Fibroblast of villous mesenchyme (primary cell): ENCODE data around the gene NUP133. TPM values are rescaled to one million over a fixed set of nuclear protein-coding genes. Genes with fewer than 3 reads are reported as not detected.
"Not testable (repeated sequence)": the region's sequence is repeated elsewhere in the genome, so short reads cannot be mapped to it uniquely, and the experiment has no call there.

ENCODE experiments used
- DNase-seq: peaks from one replicate; pipeline ENCODE4 v3.0.0-alpha.2; 2010; ENCODE audit warnings: low read depth
- H3K4me3 ChIP-seq: 2 replicates; pipeline ENCODE4 v1.5.1; 2011; ENCODE audit warnings: low read depth, mild to moderate bottlenecking, low read length
- small RNA-seq: library from RNA; depleted of rRNA; stranded (forward); fragments of <200 nt; gene quantifications from one replicate; pipeline ENCODE3, GENCODE V24; 2012
- total RNA-seq: library from RNA; depleted of rRNA; stranded (reverse); fragments of >200 nt; gene quantifications from 2 replicates; pipeline ENCODE4 v1.2.3, GENCODE V29; 2012
- TF ChIP-seq, protein P1 (sequence below): IDR thresholded peaks from 2 replicates; pipeline ENCODE4 v1.5.1; 2012; ENCODE audit warnings: low read depth, mild to moderate bottlenecking, low read length; ENCODE audit not compliant: insufficient read depth

Gene NUP133
- total RNA-seq, 1 donor: 39.7 TPM

GRCh38 chr1:229403573-229403972 is 104.6 kb downstream of the NUP133 start:
- DNase-seq: no peak
- H3K4me3 ChIP-seq: no peak overlapping the region
- TF ChIP-seq, protein P1, sequence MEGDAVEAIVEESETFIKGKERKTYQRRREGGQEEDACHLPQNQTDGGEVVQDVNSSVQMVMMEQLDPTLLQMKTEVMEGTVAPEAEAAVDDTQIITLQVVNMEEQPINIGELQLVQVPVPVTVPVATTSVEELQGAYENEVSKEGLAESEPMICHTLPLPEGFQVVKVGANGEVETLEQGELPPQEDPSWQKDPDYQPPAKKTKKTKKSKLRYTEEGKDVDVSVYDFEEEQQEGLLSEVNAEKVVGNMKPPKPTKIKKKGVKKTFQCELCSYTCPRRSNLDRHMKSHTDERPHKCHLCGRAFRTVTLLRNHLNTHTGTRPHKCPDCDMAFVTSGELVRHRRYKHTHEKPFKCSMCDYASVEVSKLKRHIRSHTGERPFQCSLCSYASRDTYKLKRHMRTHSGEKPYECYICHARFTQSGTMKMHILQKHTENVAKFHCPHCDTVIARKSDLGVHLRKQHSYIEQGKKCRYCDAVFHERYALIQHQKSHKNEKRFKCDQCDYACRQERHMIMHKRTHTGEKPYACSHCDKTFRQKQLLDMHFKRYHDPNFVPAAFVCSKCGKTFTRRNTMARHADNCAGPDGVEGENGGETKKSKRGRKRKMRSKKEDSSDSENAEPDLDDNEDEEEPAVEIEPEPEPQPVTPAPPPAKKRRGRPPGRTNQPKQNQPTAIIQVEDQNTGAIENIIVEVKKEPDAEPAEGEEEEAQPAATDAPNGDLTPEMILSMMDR: no peak

DNA sequence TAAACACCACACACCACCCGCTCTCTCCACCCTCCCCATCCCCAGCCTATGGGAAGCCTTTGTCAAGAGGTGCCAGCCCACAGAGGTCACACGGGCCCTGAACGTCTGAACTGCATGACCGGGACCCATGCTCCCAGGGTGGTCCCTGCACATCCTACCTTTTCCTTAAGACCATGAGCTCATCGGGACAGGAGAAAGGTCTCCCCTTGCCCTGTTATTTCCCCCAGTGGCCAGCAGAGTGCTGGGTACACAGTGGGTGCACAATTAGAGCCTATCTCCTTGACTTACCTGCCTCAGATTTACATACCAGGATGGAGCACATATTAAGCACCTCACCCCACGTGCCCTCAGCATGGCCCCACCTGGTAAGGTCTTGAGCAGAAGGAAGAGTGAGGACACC is 105.1 kb downstream of the NUP133 start:
- no peak for DNase-seq
- no peak overlapping the region for H3K4me3 ChIP-seq
- TF ChIP-seq, protein P1: no peak

GRCh38 chr1:229402329-229402728 is 105.8 kb downstream of the NUP133 start:
- DNase-seq, H3K4me3 ChIP-seq: not testable (repeated sequence)

GRCh38 chr1:229397762-229398161 is 110.4 kb downstream of the NUP133 start:
- no peak for DNase-seq
- H3K4me3 ChIP-seq: no peak overlapping the region
- TF ChIP-seq, protein P1: no peak

DNA sequence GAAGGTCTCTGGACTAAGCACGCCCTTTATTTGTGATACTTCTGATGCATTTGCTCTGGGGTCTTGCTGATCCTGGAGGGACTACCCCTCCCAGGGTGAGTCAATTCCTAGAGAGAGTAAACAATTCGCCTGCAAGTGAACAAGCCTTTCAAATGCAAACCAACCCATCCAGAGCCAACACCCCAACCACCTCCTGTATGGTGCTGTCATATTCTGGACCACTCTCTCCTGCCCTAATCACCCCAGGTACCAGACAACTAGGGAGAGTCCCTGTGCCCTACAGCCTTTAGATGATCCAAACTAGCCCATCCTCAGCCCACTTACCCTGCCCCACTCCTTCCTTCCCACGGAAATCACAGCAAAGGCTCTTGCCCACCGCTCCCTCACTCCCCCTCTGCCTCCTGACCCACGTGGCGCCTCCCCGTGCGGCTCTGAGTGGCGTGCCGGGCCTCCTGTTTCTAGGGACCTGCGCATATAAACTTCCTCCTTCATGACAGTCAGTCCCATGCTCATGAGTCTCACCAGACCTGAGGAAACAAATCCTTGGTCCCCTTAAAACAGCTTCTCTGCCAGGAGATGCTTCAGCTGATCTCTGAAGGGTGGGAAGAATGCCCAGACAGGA is 111.4 kb downstream of the NUP133 start:
- DNase-seq: no peak
- H3K4me3 ChIP-seq: no peak overlapping the region
- TF ChIP-seq, protein P1: no peak

DNA sequence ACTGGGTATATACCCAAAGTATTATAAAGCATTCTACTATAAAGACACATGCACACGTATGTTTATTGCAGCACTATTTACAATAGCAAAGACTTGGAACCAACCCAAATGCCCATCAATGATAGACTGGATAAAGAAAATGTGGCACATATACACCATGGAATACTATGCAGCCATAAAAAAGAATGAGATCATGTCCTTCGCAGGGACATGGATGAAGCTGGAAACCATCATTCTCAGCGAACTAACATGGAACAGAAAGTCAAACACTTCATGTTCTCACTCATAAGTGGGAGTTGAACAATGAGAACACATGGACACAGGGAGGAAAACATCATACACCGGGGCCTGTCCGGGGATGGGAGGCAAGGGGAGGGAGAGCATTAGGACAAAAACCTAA is 113.6 kb downstream of the NUP133 start:
- DNase-seq, H3K4me3 ChIP-seq: not testable (repeated sequence)

- no peak overlapping the region for H3K4me3 ChIP-seq
- TF ChIP-seq, protein P1: no peak
- DNase-seq: no peak
Observed at GRCh38 chr1:229392936-229393335, 115.2 kb downstream of the NUP133 start.

Small RNA genes within 50 kb of the gene (small RNA-seq; reads per million reads assigned to genes)
- gene RN7SKP276: not detected
- gene RNA5SP78: not detected
- not detected for gene RNU4-21P

Other genes starting within 250 kb of the NUP133 start
- gene RAB4A, start 237.2 kb downstream of the NUP133 start, total RNA-seq: 17.1 and 18.6 TPM in 2 replicates
- 9.0 and 12.1 TPM in 2 replicates for gene CCSAP, start 165.3 kb downstream of the NUP133 start, total RNA-seq
- gene ACTA1, start 74.2 kb downstream of the NUP133 start, total RNA-seq: not detected in 2 replicates
- 17.4 and 18.1 TPM in 2 replicates for gene ABCB10, start 50.4 kb upstream of the NUP133 start, total RNA-seq
- gene TAF5L, start 117.8 kb upstream of the NUP133 start, total RNA-seq: 20.9 and 24.2 TPM in 2 replicates
- gene URB2, start 117.9 kb upstream of the NUP133 start, total RNA-seq: 10.3 and 14.7 TPM in 2 replicates